ENCODE data around the gene ABLIM3. TPM values are rescaled to one million over a fixed set of nuclear protein-coding genes. Genes with fewer than 3 reads are reported as not detected.

Gene ABLIM3
- total and polyA plus RNA-seq, 2 donors (not counting 3 experiments of a cell fraction or from before 2014, with no cell fraction given) = 16.7 to 42.1 TPM

GRCh38 chr5:149195962-149196361 is 54.7 kb downstream of the ABLIM3 start:
- Histone ChIP-seq H2AFZ (ENCODE audit: low read depth, low read length) (no peak overlapping the region), H3K4me2 (ENCODE audit: insufficient read depth, low read length) (no peak overlapping the region), H3K9me3 (replicated peaks; ENCODE audit: control insufficient read depth, insufficient read depth, low read length) (no peaks in the 10 kb centered on the region), H3K4me1 (ENCODE audit: control insufficient read depth, extremely low read depth, insufficient read depth, low read length) (peaks cover 3% of the 10 kb centered on the region), H3K9ac (replicated peaks; ENCODE audit: extremely low read depth, insufficient read depth, low read length) (no peak overlapping the region), H3K79me2 (ENCODE audit: control insufficient read depth, insufficient read depth, low read length) (no peaks in the 10 kb centered on the region), H3K27ac (ENCODE audit: insufficient read depth, low read depth, low read length) (no peak overlapping the region), H3K9me1 (replicated peaks; ENCODE audit: control insufficient read depth, extremely low read depth, insufficient read depth, low read length) (no peaks in the 10 kb centered on the region), H3K27me3 (ENCODE audit: control insufficient read depth in 2 of 2, insufficient read depth in 2 of 2, low read length in 2 of 2) (no peaks in the 10 kb centered on the region), H3K36me3 (ENCODE audit: control insufficient read depth in 2 of 2, extremely low read depth in 1 of 2, insufficient read depth in 2 of 2, low read length in 2 of 2) (peaks cover 0 to 3% of the 10 kb centered on the region in 2 experiments), H3K4me3 (replicated peaks in 1 of 3; ENCODE audit: insufficient read depth in 1 of 3, low read depth in 1 of 3, low read length in 3 of 3) (no peak overlapping the region), H4K20me1 (replicated peaks; ENCODE audit: control insufficient read depth, extremely low read depth, insufficient read depth, low read length) (no peaks in the 10 kb centered on the region)
- BruUV-seq (replicated peaks) = no TSS peak
- ChIA-PET CTCF (interaction anchor here (1.5 kb wide), 1 partner anchor 54 kb away, joined by 3 read pairs; the partner anchor contains the start of gene ABLIM3), POLR2A (no interaction called here)
- DNase-seq (ENCODE audit: low read depth, low spot score) (no peak), FAIRE-seq (no peak)
- dilution Hi-C loops (cut with MboI; ENCODE audit: extremely low pct_ligation_motif_present, low sequenced_read_pairs) (no loop called here), intact Hi-C loops (cut with micrococcal nuclease) (loop anchor here (2.0 kb wide), 1 partner anchor 25 kb away; no protein-coding TSS in a partner anchor)
- TF ChIP-seq GATA2 (IDR thresholded peaks at IDR 0.05; ENCODE audit: insufficient read depth, insufficient read length, low read depth, low read length) (no peak), POLR2AphosphoS5 (IDR thresholded peaks at IDR 0.05; ENCODE audit: insufficient read depth, low read depth, low read length) (no peak)

GRCh38 chr5:149198148-149198547 is 56.9 kb downstream of the ABLIM3 start:
- no peaks in the 10 kb centered on the region for H3K79me2 ChIP-seq (ENCODE audit: control insufficient read depth, insufficient read depth, low read length)
- no peaks in the 10 kb centered on the region for H4K20me1 ChIP-seq (replicated peaks; ENCODE audit: control insufficient read depth, extremely low read depth, insufficient read depth, low read length)
- intact Hi-C loops (cut with micrococcal nuclease) = no loop called here
- no peak overlapping the region for H3K27ac ChIP-seq (ENCODE audit: insufficient read depth, low read depth, low read length)
- TF ChIP-seq FOS (IDR thresholded peaks at IDR 0.05; ENCODE audit: borderline replicate concordance, insufficient read depth, low read length) (no peak), CTCF (IDR thresholded peaks at IDR 0.05; ENCODE audit: extremely low read depth in 1 of 2, insufficient read depth in 1 of 2, low read depth in 1 of 2, low read length in 2 of 2) (no peak), EZH2 (IDR thresholded peaks at IDR 0.05; ENCODE audit: borderline replicate concordance, low read depth, low read length, severe bottlenecking) (no peak), JUN (IDR thresholded peaks at IDR 0.05; ENCODE audit: borderline replicate concordance, insufficient read depth, insufficient read length, low read depth) (no peak), GATA2 (IDR thresholded peaks at IDR 0.05; ENCODE audit: insufficient read depth, insufficient read length, low read depth, low read length) (no peak), MYC (IDR thresholded peaks at IDR 0.05; ENCODE audit: low read depth, low read length) (no peak), POLR2AphosphoS5 (IDR thresholded peaks at IDR 0.05; ENCODE audit: insufficient read depth, low read depth, low read length) (no peak), POLR2A (IDR thresholded peaks at IDR 0.05; ENCODE audit: low read depth, low read length) (no peak)
- TF ChIP-seq, protein P1, sequence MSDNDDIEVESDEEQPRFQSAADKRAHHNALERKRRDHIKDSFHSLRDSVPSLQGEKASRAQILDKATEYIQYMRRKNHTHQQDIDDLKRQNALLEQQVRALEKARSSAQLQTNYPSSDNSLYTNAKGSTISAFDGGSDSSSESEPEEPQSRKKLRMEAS (IDR thresholded peaks at IDR 0.05; ENCODE audit: insufficient read depth, insufficient read length) = no peak
- dilution Hi-C loops (cut with MboI; ENCODE audit: extremely low pct_ligation_motif_present, low sequenced_read_pairs) = no loop called here
- no peak overlapping the region for H2AFZ ChIP-seq (ENCODE audit: low read depth, low read length)
- DNase-seq (ENCODE audit: low read depth, low spot score) = no peak
- H3K4me2 ChIP-seq (ENCODE audit: insufficient read depth, low read length) = no peak overlapping the region
- no TSS peak for BruUV-seq (replicated peaks)
- ChIA-PET CTCF (no interaction called here), POLR2A (no interaction called here)
- H3K9me3 ChIP-seq (replicated peaks; ENCODE audit: control insufficient read depth, insufficient read depth, low read length) = no peaks in the 10 kb centered on the region
- no peak overlapping the region for H3K4me3 ChIP-seq (replicated peaks in 1 of 3; ENCODE audit: insufficient read depth in 1 of 3, low read depth in 1 of 3, low read length in 3 of 3)
- H3K27me3 ChIP-seq (ENCODE audit: control insufficient read depth in 2 of 2, insufficient read depth in 2 of 2, low read length in 2 of 2) = no peaks in the 10 kb centered on the region
- H3K4me1 ChIP-seq (ENCODE audit: control insufficient read depth, extremely low read depth, insufficient read depth, low read length) = peaks cover 3% of the 10 kb centered on the region
- FAIRE-seq = no peak
- peaks cover 0 to 6% of the 10 kb centered on the region in 2 experiments for H3K36me3 ChIP-seq (ENCODE audit: control insufficient read depth in 2 of 2, extremely low read depth in 1 of 2, insufficient read depth in 2 of 2, low read length in 2 of 2)
- no peak overlapping the region for H3K9ac ChIP-seq (replicated peaks; ENCODE audit: extremely low read depth, insufficient read depth, low read length)
- H3K9me1 ChIP-seq (replicated peaks; ENCODE audit: control insufficient read depth, extremely low read depth, insufficient read depth, low read length) = no peaks in the 10 kb centered on the region
